Fibroblast of mammary gland (primary cell): Measurements from ENCODE around the gene RABGGTA.
A peak's percentile ranks its signal among the peaks of the same experiment; 100 is the strongest.

ENCODE experiments used
- DNase-seq: peaks from one replicate; pipeline ENCODE4 v3.0.0-alpha.2; 2010; ENCODE audit warnings: low read depth
- H3K4me3 ChIP-seq: 2 replicates; pipeline ENCODE4 v1.5.1; 2011; ENCODE audit warnings: low read depth, mild to moderate bottlenecking, low read length, moderate library complexity; ENCODE audit not compliant: control insufficient read depth
- TF ChIP-seq, protein P1 (sequence below): conservative IDR thresholded peaks from 2 replicates; pipeline ENCODE4 v1.5.1; 2011; ENCODE audit warnings: low read depth, low read length, inconsistent platforms; ENCODE audit not compliant: control insufficient read depth, insufficient read depth

The RABGGTA gene

DNA sequence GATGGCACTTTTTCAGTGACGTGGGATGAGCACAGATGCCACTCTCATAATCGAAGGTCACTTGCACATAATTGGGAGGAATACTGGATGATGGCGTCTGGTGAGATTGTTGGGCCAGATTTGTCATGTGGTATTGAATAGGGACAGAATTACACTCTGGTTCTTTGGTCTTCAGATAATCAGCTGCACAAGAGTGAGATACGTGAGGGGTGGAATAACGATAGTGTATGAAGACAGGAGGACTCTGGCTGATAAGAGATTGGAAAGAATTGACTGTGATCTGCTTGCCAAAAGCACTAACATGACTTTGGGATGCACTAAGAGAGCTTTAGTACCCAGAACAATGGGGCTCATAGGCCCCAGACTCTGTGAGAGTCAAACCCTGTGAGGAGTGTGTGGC is 7.0 kb upstream of the RABGGTA start:
- DNase-seq, result no peak
- H3K4me3 ChIP-seq, result no peak overlapping the region
- TF ChIP-seq, protein P1, sequence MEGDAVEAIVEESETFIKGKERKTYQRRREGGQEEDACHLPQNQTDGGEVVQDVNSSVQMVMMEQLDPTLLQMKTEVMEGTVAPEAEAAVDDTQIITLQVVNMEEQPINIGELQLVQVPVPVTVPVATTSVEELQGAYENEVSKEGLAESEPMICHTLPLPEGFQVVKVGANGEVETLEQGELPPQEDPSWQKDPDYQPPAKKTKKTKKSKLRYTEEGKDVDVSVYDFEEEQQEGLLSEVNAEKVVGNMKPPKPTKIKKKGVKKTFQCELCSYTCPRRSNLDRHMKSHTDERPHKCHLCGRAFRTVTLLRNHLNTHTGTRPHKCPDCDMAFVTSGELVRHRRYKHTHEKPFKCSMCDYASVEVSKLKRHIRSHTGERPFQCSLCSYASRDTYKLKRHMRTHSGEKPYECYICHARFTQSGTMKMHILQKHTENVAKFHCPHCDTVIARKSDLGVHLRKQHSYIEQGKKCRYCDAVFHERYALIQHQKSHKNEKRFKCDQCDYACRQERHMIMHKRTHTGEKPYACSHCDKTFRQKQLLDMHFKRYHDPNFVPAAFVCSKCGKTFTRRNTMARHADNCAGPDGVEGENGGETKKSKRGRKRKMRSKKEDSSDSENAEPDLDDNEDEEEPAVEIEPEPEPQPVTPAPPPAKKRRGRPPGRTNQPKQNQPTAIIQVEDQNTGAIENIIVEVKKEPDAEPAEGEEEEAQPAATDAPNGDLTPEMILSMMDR, result no peak

DNA sequence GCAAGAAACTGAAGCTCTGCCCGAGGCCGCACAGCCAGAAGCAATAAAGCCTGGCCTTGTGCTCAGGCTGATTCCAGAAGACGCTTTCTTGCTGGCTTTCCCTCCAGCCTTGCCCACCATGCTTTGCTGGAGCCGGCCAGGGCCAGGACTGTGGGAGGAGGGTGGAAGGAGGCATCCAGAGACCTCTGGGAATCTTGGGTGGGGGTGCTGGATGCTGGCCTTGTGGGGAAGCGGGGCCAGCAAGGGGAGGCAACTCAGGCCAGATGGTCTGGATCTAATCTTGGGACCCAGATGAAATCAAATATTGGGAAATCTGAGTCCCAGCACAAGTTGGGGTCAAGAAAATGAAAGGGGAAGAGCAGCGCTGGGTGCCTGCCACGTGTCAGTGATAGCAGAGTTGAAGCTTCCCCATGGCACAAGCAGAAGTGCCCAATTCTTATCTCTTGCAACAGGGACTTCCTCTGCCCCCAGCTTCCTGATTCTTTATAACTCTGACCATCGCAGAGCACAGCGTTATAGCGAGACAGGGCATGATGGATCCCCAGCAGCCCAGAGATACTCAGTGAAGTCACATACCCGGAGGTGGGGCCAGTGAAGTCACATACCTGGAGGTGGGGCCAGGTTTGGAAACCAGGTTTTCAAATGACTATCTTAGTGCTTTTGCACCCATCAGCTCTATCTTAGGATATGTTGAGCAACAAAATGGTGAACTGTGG is 6.4 kb upstream of the RABGGTA start:
- TF ChIP-seq, protein P1, result no peak
- no peak for DNase-seq
- H3K4me3 ChIP-seq, result no peak overlapping the region

DNA sequence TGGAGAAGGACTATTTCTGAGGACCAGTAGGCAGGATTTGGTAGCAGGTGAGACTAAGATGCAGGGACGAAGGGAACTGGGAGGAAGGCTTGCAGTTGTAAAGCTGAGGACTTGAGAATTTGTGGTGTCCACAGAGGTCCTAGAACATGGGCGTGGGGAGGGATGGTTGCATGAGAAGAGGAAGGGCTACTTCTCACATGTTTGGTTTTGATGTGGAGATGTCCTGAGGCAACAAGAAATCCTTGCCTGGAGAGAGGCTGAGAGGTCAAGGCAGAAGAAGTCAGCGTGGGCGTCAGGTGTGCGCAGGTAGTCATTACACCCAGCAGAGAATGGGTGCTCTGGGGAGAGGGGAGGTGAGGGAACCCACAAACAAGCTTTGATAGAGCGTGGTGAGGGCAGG is 5.7 kb upstream of the RABGGTA start:
- TF ChIP-seq, protein P1, result no peak
- no peak overlapping the region for H3K4me3 ChIP-seq
- DNase-seq, result no peak

DNA sequence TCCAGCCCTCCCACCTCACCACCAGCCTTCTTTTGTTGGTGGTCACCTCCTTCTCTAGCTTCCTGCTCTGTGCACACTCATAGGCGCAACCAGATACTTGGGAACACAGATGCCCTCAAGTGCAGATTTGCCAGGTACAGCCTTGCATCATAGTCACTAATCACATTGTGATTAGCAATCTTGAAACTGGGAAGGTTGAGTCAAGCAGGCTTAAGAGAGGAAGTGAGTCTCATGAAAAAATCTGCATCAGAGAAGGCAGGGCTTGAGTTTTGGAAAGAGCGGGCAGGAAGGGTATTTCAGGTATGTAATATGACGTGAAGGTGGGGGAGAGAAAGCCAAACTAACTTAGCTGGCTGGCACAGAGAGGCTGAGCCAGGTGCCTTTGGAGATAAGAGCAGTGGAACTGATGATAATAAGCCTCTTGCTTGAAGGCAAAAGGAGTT is 2.7 kb upstream of the RABGGTA start:
- no peak overlapping the region for H3K4me3 ChIP-seq
- DNase-seq, result peak; percentile 6
- TF ChIP-seq, protein P1, result no peak

DNA sequence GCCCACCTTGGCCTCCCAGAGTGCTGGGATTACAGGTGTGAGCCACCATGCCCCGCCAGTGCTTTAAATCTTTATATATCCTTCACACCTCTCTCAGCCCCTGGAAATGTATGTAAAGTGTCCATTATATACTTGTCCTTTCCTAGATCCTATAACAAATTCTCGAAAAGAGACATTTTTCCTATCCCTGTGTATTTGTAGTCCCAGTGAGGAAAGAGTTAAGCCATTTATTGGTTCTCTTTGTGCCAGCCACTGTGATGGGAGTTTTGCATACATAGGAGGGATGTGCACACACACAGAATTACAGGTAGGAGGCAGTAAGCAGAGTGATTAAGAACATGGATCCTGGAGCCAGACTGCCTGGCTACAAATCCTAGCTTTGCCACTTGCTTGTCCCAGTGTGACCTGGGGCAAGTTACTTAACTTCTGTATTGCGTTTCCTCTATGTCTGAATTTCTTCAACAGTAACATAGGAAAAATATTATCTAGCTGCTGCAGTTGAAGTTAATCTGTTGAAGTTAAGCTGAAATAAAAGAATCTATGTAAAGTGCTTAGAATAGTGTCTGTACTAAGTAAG is 2.1 kb upstream of the RABGGTA start:
- TF ChIP-seq, protein P1, result no peak
- no peak overlapping the region for H3K4me3 ChIP-seq
- no peak for DNase-seq

DNA sequence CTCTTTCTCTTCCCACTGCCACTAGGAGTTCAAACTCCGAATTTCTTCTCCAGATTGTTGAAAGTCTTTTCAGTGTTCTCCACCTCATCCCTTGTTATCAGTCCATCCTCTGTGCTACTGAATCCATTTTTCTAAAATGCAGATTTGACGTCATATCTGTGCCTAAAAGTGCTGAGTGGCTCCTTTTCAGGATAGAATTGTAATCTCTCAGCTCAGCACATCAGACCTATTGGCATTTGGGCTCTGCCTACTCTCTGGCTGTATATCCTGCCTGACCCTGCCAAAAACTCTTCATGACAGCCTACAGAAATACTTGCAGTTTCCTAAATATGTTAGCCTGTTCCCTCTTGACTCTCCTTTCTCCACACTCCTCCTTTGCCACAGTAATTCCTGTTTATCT is 1.1 kb upstream of the RABGGTA start:
- H3K4me3 ChIP-seq, result no peak overlapping the region
- no peak for DNase-seq
- TF ChIP-seq, protein P1, result no peak
